ENCODE results near the gene SRI.

- TF ChIP-seq, protein P1, sequence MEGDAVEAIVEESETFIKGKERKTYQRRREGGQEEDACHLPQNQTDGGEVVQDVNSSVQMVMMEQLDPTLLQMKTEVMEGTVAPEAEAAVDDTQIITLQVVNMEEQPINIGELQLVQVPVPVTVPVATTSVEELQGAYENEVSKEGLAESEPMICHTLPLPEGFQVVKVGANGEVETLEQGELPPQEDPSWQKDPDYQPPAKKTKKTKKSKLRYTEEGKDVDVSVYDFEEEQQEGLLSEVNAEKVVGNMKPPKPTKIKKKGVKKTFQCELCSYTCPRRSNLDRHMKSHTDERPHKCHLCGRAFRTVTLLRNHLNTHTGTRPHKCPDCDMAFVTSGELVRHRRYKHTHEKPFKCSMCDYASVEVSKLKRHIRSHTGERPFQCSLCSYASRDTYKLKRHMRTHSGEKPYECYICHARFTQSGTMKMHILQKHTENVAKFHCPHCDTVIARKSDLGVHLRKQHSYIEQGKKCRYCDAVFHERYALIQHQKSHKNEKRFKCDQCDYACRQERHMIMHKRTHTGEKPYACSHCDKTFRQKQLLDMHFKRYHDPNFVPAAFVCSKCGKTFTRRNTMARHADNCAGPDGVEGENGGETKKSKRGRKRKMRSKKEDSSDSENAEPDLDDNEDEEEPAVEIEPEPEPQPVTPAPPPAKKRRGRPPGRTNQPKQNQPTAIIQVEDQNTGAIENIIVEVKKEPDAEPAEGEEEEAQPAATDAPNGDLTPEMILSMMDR (IDR thresholded peaks at IDR 0.05; ENCODE audit: borderline replicate concordance, extremely low read depth, low read length, poor library complexity, severe bottlenecking), result no peak
- no peak for TF ChIP-seq EZH2 (IDR thresholded peaks at IDR 0.05; ENCODE audit: borderline replicate concordance, low read depth, low read length, severe bottlenecking)
These were observed 3.4 kb upstream of the SRI start for GRCh38 chr7:88223265-88223664.
